ENCODE data around the gene DGKD. TPM values are rescaled to one million over a fixed set of nuclear protein-coding genes. Genes with fewer than 3 reads are reported as not detected.

Gene DGKD
- total and polyA plus RNA-seq, 2 donors (not counting 1 experiment from before 2014, with no cell fraction given) = 6.0 to 9.9 TPM

- Histone ChIP-seq H3K9me3 (ENCODE audit: control insufficient read depth, insufficient read depth, low read depth, low read length) (no peaks in the 10 kb centered on the region), H2AFZ (ENCODE audit: low read length) (no peak overlapping the region), H3K9ac (ENCODE audit: insufficient read depth, low read length) (no peak overlapping the region), H3K27me3 (ENCODE audit: control insufficient read depth, insufficient read depth, low read length) (no peaks in the 10 kb centered on the region), H3K4me2 (ENCODE audit: extremely low read depth, insufficient read depth, low read length) (no peak overlapping the region), H3K79me2 (ENCODE audit: control insufficient read depth, insufficient read depth, low read length) (no peaks in the 10 kb centered on the region), H3K36me3 (ENCODE audit: control insufficient read depth, insufficient read depth, low read length) (peaks cover 5% of the 10 kb centered on the region), H3K4me1 (ENCODE audit: control insufficient read depth, extremely low read depth, insufficient read depth, low read length) (no peaks in the 10 kb centered on the region), H4K20me1 (ENCODE audit: control insufficient read depth, extremely low read depth, insufficient read depth, low read length) (no peaks in the 10 kb centered on the region), H3K4me3 (replicated peaks in 1 of 4; ENCODE audit: control extremely low read depth in 1 of 4, insufficient read depth in 1 of 4, low read depth in 3 of 4, low read length in 4 of 4) (no peak overlapping the region), H3K27ac (ENCODE audit: insufficient read depth, low read length) (no peak overlapping the region)
- TF ChIP-seq CTCF (conservative IDR thresholded peaks at IDR 0.05 in 1 of 2, IDR thresholded peaks at IDR 0.05 in 1 of 2; ENCODE audit: low read depth in 1 of 2, low read length in 2 of 2) = no peak
- TF ChIP-seq EZH2 (IDR thresholded peaks at IDR 0.05; ENCODE audit: low read length, missing control alignments) = no peak
- DNase-seq (ENCODE audit: low read depth in 2 of 2) = no peak
Observed at GRCh38 chr2:233453111-233453915, 99.0 kb downstream of the DGKD start.

- no peaks in the 10 kb centered on the region for H3K27me3 ChIP-seq (ENCODE audit: control insufficient read depth, insufficient read depth, low read length)
- no peak for DNase-seq (ENCODE audit: low read depth in 2 of 2)
- no peaks in the 10 kb centered on the region for H4K20me1 ChIP-seq (ENCODE audit: control insufficient read depth, extremely low read depth, insufficient read depth, low read length)
- no peaks in the 10 kb centered on the region for H3K9me3 ChIP-seq (ENCODE audit: control insufficient read depth, insufficient read depth, low read depth, low read length)
- H2AFZ ChIP-seq (ENCODE audit: low read length) = no peak overlapping the region
- no peak overlapping the region for H3K27ac ChIP-seq (ENCODE audit: insufficient read depth, low read length)
- H3K4me1 ChIP-seq (ENCODE audit: control insufficient read depth, extremely low read depth, insufficient read depth, low read length) = no peaks in the 10 kb centered on the region
- no peak overlapping the region for H3K4me3 ChIP-seq (replicated peaks in 1 of 4; ENCODE audit: control extremely low read depth in 1 of 4, insufficient read depth in 1 of 4, low read depth in 3 of 4, low read length in 4 of 4)
- no peaks in the 10 kb centered on the region for H3K79me2 ChIP-seq (ENCODE audit: control insufficient read depth, insufficient read depth, low read length)
- H3K36me3 ChIP-seq (ENCODE audit: control insufficient read depth, insufficient read depth, low read length) = peaks cover 5% of the 10 kb centered on the region
- no peak for TF ChIP-seq CTCF (conservative IDR thresholded peaks at IDR 0.05 in 1 of 2, IDR thresholded peaks at IDR 0.05 in 1 of 2; ENCODE audit: low read depth in 1 of 2, low read length in 2 of 2)
- H3K4me2 ChIP-seq (ENCODE audit: extremely low read depth, insufficient read depth, low read length) = no peak overlapping the region
- H3K9ac ChIP-seq (ENCODE audit: insufficient read depth, low read length) = no peak overlapping the region
Observed at GRCh38 chr2:233453916-233454315, 99.6 kb downstream of the DGKD start.

- Histone ChIP-seq H3K4me3 (replicated peaks in 1 of 4; ENCODE audit: control extremely low read depth in 1 of 4, insufficient read depth in 1 of 4, low read depth in 3 of 4, low read length in 4 of 4) (no peak overlapping the region), H3K27me3 (ENCODE audit: control insufficient read depth, insufficient read depth, low read length) (no peaks in the 10 kb centered on the region), H3K4me1 (ENCODE audit: control insufficient read depth, extremely low read depth, insufficient read depth, low read length) (no peaks in the 10 kb centered on the region), H2AFZ (ENCODE audit: low read length) (no peak overlapping the region), H4K20me1 (ENCODE audit: control insufficient read depth, extremely low read depth, insufficient read depth, low read length) (no peaks in the 10 kb centered on the region), H3K4me2 (ENCODE audit: extremely low read depth, insufficient read depth, low read length) (no peak overlapping the region), H3K36me3 (ENCODE audit: control insufficient read depth, insufficient read depth, low read length) (peaks cover 4% of the 10 kb centered on the region), H3K9me3 (ENCODE audit: control insufficient read depth, insufficient read depth, low read depth, low read length) (no peaks in the 10 kb centered on the region), H3K9ac (ENCODE audit: insufficient read depth, low read length) (no peak overlapping the region), H3K79me2 (ENCODE audit: control insufficient read depth, insufficient read depth, low read length) (no peaks in the 10 kb centered on the region), H3K27ac (ENCODE audit: insufficient read depth, low read length) (no peak overlapping the region)
- TF ChIP-seq CTCF (conservative IDR thresholded peaks at IDR 0.05 in 1 of 2, IDR thresholded peaks at IDR 0.05 in 1 of 2; ENCODE audit: low read depth in 1 of 2, low read length in 2 of 2) = no peak
- no peak for TF ChIP-seq EZH2 (IDR thresholded peaks at IDR 0.05; ENCODE audit: low read length, missing control alignments)
- DNase-seq (ENCODE audit: low read depth in 2 of 2) = no peak
Observed at GRCh38 chr2:233455006-233455405, 100.7 kb downstream of the DGKD start.

Data from fibroblast of lung (primary cell).